GM10847 (cell line): Measurements from ENCODE around the gene ANKS1A.

ENCODE experiments used
- POLR2A ChIP-seq: IDR thresholded peaks from 2 replicates; pipeline ENCODE4 v1.6.1; 2011; ENCODE audit not compliant: insufficient read length; ENCODE audit errors: extremely low read depth

Gene ANKS1A

GRCh38 chr6:34961574-34961973 is 72.5 kb downstream of the ANKS1A start:
- TF ChIP-seq POLR2A: no peak

- TF ChIP-seq POLR2A: no peak
Measured at GRCh38 chr6:34964564-34964963, 75.5 kb downstream of the ANKS1A start.

GRCh38 chr6:34967461-34967860 is 78.4 kb downstream of the ANKS1A start:
- TF ChIP-seq POLR2A: no peak

GRCh38 chr6:34969662-34970265 is 80.7 kb downstream of the ANKS1A start:
- no peak for TF ChIP-seq POLR2A

- TF ChIP-seq POLR2A: no peak
Measured at GRCh38 chr6:34970488-34970887, 81.4 kb downstream of the ANKS1A start.

- TF ChIP-seq POLR2A: no peak
Measured at GRCh38 chr6:34970957-34971356, 81.9 kb downstream of the ANKS1A start.

- no peak for TF ChIP-seq POLR2A
Measured at GRCh38 chr6:34973547-34974248, 84.6 kb downstream of the ANKS1A start.

- no peak for TF ChIP-seq POLR2A
Measured at GRCh38 chr6:34974249-34974642, 85.2 kb downstream of the ANKS1A start.

GRCh38 chr6:34976239-34976638 is 87.2 kb downstream of the ANKS1A start:
- no peak for TF ChIP-seq POLR2A

GRCh38 chr6:34979218-34979617 is 90.2 kb downstream of the ANKS1A start:
- TF ChIP-seq POLR2A: no peak

GRCh38 chr6:34979994-34980393 is 90.9 kb downstream of the ANKS1A start:
- no peak for TF ChIP-seq POLR2A

- TF ChIP-seq POLR2A: no peak
Measured at GRCh38 chr6:34981366-34981765, 92.3 kb downstream of the ANKS1A start.

- TF ChIP-seq POLR2A: no peak
Measured at GRCh38 chr6:34981951-34982350, 92.9 kb downstream of the ANKS1A start.

GRCh38 chr6:34982424-34982852 is 93.4 kb downstream of the ANKS1A start:
- TF ChIP-seq POLR2A: no peak

GRCh38 chr6:34984416-34984815 is 95.4 kb downstream of the ANKS1A start:
- TF ChIP-seq POLR2A: no peak

GRCh38 chr6:34985236-34985635 is 96.2 kb downstream of the ANKS1A start:
- no peak for TF ChIP-seq POLR2A

- TF ChIP-seq POLR2A: no peak
Measured at GRCh38 chr6:34986845-34987246, 97.8 kb downstream of the ANKS1A start.
